ENCODE data around the gene CIBAR2.

Gene CIBAR2

DNA sequence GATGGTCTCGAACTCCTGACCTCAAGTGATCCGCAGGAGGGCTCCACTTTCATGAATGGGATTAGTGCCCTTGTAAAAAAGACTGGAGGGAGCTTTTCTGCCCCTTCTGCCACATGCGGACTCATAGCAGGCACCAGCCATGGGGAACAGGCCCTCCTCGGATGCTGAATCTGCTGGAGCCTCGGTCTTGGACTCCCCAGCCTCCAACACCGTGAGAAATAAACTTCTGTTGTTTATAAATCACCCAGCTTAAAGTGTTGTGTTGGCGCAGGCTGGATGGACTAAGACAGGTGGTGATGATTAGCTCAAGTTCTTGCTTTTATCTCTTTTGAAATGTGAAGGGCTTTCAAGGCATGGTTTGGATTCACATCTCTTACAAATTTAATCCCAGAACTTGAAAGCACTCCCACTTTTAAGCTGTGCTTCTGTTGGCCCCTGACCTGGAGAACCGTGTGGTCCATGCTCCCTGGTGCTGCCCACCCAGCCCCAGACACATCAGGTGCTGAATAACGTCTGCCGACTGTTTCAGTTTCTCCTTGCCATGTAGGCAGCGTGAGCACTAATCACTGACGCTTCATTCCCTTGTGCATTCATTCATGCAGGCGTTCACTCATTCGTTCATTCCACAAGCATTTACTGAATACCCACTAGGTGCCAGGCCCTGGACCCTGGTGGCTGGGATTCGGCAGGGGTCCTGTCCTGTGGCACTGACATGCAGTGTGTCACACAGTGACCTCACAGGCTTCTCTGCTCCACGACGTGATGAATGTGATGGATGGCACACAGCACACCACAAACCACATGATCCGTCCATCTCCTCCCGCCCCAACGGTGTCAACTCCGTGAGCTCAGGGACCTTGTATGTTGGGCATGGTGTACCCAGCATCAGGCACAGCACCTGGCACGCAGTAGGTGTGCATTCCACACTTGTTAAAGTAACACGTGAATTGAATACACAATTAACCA lies 8.9 kb downstream of the CIBAR2 start:
- no peak for DNase-seq (ENCODE audit: low spot score)

DNA sequence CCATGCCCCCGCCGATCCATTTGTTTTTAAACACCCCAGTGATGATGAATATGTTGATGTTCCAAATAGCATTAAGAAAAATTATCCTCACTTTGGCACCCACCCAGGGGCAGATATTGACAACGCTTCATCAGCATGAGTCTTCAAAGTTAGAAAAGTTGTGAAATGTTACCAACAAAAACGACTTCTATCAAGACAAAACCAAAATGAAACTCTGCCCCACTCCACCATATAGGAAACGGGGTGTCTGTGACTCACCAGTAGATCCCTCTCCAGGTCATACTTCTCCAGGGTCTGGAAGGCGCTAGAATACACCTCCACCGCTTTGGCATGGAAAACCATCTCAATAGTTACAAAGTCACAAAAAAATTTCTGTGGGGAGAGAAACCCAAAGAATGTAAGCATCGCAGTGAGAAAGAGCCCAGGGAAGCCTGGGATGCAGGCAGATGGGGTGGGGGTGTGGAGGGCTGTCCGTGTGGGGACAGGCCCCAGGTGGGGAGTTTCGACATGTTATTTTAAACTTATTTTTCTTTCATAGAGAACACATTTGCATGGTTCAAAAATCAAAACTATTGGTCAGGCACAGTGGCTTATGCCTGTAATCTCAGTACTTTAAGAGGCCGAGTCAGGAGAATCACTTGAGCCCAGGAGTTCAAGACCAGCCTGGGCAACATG lies 10.2 kb downstream of the CIBAR2 start:
- no peak for DNase-seq (ENCODE audit: low spot score)

DNA sequence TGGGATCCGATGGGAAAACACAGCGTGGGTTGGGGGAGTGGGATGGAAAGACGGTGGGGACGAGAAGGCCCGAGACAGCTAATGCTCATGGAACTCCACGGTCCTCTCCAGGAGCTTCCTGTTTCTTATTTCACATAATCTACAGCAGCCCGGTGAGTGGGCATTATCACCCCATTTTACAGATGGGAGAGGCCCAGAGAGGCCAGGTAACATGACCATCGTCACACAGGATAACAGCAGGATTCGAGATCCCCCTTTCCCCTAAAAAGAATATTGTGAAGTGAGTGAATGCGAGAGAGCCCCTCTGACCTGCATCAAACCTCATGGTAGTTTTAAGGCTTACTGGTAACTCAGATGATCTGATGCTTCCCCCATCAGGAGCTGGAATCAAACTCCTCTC lies 12.0 kb downstream of the CIBAR2 start:
- no peak for DNase-seq (ENCODE audit: low spot score)

DNA sequence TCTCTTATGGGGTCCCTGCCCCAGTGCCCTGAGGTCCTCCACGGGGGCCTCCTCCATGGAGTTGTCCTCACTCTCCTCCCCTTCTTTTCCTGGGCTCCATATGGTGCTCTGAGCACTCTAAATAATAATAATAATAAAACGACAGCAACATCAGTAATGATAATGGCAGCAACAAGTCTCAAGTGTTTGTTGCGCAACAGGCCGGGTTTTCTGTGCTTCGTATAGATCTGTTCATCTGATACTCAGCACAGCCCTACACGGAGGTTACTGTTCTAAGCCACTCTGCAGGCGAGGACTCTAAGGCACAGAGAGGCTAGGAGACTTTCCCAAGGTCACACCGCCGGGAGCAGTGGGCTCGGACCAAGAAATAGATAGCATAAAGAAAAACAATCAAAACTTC lies 13.7 kb downstream of the CIBAR2 start:
- no peak for DNase-seq (ENCODE audit: low spot score)

DNA sequence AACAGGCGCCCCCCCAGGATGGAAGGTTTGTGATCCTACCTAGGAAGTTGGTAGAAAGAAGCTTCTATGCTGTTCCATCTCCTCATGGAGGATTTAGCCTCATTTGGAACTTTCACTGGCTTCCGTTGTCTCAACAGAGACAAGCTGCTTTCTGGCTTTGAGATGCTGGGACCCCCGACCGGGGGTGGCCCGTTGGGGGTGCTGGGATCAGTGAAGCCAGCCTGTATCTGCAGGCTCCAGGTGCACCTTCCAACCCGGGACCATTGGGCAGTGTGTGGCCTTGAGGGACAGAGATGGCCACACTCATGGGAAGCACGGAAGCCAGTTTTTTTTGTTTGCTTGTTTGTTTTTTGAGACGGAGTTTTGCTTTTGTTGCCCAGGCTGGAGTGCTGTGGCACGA lies 15.4 kb downstream of the CIBAR2 start:
- no peak for DNase-seq (ENCODE audit: low spot score)

DNA sequence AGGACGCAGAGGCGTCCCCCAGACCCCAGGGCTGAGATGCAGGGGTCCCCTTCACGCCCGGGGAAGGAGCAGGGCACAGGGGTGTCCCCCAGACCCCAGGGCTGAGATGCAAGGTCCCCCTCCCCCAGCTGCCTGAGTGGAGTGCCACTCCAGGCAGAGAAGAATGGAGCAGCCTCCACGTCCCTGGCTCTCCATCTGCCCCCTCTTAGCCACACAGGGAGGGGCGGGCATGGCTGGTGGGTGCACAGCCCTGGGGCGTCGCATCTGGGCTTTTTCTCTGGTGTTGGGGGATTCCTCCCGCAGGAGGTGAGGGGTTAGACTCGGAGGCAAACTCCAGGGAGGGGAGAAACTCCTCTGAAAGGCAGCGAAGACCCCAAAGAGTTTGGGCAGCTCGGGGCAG lies 17.5 kb downstream of the CIBAR2 start:
- DNase-seq (ENCODE audit: low spot score), result no peak

DNA sequence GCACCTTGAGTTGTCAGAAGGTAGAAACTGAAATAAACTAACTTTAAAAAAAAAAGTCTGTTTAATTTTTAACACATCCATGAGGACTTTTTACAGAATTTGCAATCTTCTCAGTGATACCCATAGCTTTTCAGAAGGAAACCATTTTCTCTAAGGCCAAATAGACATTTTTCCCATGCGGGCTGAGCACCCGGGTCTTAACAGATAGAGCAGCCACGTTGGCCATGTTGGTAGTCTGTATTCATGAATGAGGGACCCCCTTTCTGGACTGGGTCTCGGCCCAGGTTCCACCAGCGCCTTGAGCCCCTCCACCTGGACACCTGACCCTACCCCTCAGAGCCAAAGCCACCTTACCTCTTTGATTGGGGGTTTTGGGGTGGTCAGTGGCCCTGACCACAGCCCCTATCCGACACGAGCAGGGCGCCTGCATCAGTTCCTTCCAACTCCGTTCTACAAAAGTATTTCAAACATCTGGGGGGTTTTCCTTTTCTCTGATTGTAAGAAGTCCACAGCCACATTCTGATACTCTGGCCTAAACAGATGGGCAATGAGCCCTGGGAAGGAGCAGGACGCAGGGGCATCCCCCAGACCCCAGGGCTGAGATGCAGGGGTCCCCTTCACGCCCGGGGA lies 18.0 kb downstream of the CIBAR2 start:
- DNase-seq (ENCODE audit: low spot score), result no peak

DNA sequence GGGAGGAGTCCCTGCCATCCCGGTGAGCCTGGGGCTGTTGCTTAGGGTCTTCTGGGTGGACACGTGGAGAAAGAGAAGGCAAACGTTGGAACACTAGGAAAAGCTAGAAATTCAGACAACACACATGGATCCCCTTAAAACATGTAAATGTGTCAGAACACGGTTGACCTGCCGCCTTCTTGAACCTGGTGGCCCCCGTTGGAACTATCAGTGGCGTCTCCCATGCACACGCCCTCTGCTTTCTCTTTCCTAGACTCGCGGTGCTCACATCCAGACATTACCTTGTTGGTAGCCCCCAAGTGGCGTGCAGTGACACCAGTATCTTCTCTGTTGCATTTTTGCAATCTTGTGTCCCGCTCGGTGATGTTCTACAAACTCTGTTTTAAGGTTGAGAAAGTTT lies 18.6 kb downstream of the CIBAR2 start:
- DNase-seq (ENCODE audit: low spot score), result no peak

DNA sequence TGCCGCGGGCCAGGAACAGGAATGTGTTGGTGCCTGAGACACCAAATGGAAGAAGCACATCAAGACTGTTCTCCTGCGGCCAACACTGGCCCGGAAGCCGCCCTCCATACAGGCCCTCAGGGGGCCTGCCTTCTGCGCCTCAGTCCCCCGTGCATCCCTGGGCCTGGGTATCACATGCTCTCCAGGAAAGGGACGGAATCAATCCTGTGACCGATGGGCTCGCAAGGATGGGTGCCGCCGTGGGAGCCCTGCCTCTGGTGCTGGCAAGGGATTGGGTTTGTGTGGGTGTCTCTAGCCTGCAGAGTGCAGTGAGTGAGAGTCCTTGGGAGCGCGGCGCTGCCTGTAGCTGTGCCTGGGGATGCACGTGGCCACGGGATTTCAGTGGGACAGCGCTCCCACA lies 19.4 kb downstream of the CIBAR2 start:
- no peak for DNase-seq (ENCODE audit: low spot score)

DNA sequence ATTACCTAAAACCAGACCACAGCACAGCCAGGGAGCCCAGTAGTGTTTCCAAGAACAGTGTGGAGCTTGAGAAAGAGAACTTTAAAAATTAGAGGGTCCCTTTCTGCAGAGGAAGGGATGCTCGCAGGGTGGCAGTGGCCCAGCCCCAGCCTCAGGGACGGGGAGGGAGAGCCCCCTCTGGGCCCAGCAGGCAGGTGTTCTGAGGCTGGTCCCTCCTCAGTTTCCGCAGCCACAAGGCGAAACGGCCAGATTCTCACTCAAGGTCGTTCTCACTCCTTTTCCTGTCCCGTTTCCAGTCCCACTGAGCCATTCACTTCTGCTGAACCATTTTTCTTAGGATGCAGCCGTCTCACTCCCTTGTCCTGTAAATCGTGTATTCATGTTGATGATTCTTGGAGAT lies 20.0 kb downstream of the CIBAR2 start:
- no peak for DNase-seq (ENCODE audit: low spot score)

DNA sequence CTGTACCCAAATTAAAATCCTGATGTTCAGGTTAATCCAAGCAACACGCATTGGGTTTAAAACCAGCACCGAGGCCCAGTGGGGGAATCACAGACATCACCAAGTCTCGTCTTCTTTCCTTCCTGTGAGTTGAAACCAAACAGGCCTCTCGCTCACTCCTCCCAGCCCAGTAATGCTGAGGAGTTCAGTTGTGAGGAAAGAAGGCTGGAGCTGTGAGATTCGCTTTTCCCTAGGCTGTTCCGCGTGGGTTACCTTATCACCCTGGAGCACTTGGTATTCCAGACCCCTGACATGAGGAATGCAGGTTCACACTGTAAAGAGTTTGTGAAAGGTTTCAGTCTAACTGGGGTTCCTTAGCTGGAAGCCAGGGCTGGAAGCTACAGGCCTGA lies 20.8 kb downstream of the CIBAR2 start:
- no peak for DNase-seq (ENCODE audit: low spot score)

DNA sequence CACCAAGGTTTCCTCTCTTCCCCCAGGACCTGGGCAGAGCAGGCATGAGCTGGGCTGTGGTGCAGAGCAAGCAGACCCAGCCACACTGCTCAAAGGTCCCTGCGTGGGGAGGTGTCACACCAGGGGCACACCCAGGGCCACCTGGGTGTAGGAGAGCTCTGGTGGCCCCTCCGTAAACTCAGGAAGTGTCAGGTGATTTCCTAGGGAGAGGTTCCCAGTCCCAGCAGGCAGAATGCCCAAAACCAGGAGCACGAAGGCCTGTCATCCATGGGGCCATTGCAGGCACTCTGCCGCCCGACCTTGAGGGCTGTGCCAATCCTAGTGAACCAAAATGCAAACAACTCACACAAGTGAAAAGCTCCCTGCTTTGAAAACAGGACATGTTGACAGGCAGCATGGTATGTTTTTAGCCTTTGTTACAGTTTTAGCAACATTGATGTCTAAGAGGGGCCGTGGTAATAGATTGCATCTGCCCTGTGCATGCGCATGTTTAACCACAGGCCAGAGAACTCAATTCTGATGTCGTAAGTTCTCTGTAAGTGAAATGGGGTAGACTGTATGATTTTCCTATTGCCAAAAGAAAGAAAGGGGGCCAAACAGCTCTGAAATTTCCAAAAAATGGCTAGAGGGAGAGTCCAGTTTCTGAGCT lies 21.3 kb downstream of the CIBAR2 start:
- no peak for DNase-seq (ENCODE audit: low spot score)

DNA sequence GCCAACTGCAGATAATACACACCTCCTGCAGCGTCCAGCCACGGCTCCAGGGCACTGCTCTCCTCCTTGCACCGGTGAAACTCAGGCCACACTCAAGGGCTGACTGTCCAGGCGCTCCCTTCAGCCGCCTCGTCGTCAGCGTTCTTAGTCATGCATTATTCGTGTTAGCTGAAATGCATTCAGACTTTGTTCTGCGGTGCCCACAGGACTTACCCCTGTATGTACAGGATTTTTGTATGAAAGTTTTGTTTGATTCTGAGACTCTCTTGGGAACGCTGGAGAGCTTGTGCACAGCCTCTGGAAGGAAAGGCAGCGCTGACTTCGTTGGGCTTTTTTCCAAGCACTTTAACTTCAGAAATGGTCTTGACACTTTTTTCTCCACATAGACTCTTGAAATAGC lies 22.1 kb downstream of the CIBAR2 start:
- DNase-seq (ENCODE audit: low spot score), result no peak

DNA sequence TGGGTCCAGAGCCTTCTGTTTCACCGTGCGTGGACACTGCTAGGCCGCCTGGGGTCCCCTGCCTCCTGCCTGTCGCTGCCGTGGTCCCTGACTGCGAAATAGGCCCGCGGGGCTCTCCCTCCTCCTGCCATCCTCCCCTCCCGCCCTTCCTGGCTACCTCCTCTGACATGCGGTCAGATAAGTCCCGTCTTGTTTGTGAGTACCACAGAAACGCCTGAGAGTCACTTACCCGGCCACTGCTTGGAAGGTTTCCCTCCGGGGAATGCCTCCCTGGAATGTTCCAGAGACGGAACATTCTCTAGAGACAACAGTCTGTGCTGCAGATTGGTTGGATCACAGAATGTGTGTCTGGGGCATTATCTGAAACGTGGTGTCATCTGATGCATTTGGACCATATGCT lies 22.7 kb downstream of the CIBAR2 start:
- DNase-seq (ENCODE audit: low spot score), result no peak

DNA sequence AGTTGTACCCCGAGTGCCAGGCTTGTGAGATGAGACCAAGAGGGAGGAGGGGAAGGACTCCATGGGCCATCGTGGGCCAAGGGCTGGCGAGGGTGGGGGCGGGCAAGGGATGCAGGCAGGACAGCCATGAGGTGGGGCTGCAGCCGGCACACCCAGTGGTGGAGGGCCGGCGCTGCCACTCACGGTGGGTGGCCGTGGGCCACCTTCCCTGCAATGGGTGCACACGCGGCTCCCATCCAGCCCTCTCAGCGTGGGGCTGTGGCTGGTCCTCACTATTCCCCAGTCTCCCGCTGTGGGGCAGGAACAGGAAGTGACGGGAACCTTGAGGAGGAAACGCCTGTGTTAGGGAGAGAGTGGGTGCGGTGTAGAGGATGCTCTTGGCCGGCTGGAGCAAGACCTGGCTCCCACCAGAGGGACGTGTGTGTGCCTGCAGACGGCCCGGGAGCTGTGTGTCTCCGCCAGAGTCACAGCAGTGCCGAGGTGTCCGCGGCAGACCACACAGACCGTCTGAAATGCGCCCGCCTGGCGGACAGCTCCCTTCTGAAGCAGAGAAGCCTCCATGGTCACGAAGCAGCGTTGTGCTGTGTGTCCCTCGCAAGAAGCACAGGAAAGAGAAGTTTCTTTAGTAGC lies 23.6 kb downstream of the CIBAR2 start:
- no peak for DNase-seq (ENCODE audit: low spot score)

DNA sequence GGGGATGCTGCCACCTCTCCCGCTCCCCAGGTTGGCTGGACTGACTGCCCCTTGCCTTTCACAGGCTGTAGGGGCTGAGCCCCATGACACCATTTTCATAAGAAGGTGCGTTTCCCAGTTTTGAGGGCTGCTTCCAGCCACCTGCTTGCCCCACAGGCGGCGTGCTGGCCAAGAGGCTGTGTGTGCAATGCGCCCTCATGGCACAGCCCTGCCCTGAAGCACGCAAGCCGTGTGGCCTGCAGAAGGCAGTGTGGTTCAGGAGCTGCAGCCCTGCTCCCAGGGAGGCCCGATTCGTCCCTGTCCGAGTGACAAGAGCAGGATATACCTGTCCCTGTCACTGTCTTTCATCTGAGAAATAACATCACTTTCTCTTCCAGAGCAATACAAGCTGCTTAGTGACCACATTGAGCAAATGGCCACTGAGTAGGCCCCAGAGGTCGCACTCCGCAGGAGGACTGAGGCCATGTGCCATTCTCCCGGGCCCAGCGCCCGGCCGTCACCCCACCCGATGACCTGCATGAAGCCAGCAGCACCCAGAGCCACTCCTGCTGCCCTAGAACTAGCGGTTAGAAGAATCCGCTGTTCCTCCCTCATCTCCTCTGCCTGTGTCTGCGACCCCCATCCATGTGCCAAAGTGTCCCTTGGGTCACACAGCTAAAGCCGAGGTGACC lies 24.2 kb downstream of the CIBAR2 start:
- no peak for DNase-seq (ENCODE audit: low spot score)

DNA sequence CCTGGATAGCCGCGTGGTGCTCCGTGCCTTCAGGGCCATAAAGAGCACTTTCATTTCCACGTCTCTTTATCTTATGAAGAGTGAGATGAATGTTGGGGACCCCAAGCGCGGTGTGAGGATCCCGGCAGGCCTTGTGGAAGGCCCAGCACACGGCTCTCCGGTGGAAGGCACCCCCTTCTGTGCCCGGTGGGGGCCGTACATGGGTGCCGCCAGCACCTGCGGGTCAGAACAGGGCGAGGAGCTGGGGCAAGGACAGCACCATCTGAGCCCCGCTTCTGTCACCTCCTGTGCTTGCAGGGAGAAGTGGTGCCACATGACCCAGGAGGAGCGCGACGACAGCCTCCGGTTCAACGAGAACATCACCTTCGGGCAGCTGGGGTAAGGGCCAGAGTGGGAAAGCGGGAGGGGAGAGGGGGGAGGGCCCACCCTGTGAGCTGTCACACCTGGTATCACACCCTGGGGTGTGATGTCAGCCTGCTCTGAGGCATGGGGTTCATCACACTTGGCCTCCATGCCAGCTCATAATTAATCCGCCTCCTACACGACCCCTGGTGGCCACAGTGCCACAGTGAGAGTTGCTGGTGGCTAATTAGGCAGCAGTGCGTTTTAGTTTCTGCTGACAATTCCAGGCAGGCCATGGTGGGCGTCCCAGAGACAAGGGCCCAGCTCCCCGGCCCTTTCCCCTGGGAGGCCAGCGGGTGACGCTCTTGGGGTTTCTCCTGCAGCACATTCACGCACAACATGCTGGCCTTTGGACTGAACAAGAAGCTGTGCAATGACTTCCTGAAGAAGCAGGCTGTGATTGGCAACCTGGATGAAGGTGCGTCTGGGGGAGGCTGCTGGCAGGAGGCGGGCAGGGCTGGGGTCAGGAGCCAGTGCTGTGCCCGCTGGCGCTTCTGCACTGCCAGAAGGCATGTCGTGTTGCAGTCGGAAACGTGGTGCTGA lies 25.7 kb downstream of the CIBAR2 start:
- DNase-seq (ENCODE audit: low spot score), result peak; percentile 75

DNA sequence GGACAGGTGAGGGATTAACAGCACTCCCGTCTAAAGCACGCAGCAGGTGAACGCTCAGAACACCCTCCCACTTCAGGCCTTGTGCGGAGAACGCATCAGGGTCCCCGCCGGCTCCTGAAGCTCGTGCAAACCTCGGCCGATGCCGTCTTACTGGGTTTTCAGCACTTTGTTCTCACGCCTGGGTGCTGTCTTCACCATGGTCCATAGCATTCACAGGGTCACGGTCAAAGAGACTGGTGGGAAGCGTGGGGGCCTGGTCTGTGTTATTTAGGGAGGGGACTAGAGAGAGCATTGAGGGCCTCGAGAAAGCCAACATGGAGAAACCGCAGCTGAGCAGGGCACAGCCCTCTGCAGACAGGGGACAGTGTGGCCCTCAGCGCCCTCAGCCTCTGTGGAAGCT lies 26.6 kb downstream of the CIBAR2 start:
- DNase-seq (ENCODE audit: low spot score), result no peak

DNA sequence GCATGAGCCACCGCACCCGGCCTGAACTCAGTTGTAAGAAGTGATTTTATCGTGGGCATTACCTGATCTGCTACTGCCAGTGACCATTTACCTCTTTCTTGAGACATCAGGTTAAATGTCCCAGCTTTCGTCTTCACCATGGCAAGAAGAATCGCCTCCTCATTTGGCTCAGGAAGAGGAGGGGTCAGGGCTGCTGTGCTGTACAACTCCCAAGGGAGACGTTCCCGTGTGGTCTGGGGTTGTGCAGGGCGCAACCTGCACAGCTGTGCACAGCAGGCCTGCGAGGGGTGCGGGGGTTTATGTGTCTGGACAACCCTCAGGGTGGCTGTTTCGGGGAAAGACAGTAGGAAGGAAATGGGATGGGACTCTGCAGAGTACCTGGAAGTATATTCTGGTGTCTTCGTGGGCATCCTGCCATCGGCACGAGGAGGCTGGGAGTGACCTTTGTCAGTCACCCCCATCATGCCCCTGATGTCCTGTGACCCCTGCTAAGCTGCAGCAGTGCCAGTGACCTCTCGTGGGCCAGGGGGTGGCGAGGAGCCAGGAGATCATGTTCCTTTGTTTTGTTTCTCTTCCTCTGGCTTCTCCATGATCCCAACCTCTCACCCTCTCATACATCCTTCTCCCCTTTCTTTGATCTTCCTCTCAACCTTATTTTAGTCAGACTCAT lies 27.3 kb downstream of the CIBAR2 start:
- DNase-seq (ENCODE audit: low spot score), result no peak
